ENCODE results near the gene TSPAN9.

DNA sequence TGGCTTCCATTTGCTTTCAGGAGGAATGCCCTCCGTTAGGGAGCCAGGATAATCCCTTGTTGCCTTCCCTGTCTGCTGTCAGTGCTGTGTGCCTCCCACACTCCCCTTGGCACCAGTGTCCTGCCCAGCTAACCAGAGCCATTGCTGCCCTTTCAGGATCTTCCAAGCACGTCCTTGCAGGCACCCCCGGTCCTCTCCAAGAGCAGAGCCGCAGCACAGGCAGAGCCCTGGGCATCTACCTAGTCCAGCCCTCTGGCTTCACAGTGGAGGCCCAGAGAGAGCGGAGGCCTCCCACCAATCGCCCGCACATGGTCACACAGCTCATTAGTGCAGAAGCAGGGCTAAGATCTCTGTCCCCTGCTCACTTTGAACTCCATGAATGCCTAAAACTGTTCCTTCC lies 39.0 kb upstream of the TSPAN9 start:
- TF ChIP-seq, protein P1, sequence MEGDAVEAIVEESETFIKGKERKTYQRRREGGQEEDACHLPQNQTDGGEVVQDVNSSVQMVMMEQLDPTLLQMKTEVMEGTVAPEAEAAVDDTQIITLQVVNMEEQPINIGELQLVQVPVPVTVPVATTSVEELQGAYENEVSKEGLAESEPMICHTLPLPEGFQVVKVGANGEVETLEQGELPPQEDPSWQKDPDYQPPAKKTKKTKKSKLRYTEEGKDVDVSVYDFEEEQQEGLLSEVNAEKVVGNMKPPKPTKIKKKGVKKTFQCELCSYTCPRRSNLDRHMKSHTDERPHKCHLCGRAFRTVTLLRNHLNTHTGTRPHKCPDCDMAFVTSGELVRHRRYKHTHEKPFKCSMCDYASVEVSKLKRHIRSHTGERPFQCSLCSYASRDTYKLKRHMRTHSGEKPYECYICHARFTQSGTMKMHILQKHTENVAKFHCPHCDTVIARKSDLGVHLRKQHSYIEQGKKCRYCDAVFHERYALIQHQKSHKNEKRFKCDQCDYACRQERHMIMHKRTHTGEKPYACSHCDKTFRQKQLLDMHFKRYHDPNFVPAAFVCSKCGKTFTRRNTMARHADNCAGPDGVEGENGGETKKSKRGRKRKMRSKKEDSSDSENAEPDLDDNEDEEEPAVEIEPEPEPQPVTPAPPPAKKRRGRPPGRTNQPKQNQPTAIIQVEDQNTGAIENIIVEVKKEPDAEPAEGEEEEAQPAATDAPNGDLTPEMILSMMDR (IDR thresholded peaks at IDR 0.05; ENCODE audit: insufficient read depth, low read length, poor library complexity, severe bottlenecking) = no peak
- TF ChIP-seq EZH2phosphoT487 (conservative IDR thresholded peaks at IDR 0.05; ENCODE audit: low read length) = no peak

All from SU-DHL-6 (cell line).